Epithelial cell of esophagus (primary cell): ENCODE measurements around the gene ANKZF1.

Experiments used
- DNase-seq: peaks from one replicate; pipeline ENCODE4 v3.0.0; 2010; ENCODE audit warnings: low read depth
- H3K4me3 ChIP-seq: 2 replicates; pipeline ENCODE4 v1.5.1; 2011; ENCODE audit warnings: mild to moderate bottlenecking, low read length, control low read depth
- CTCF ChIP-seq: IDR thresholded peaks from 2 replicates; pipeline ENCODE4 v1.5.1; 2011; ENCODE audit warnings: low read depth, mild to moderate bottlenecking, low read length, control low read depth, inconsistent platforms; ENCODE audit not compliant: insufficient read depth; ENCODE audit errors: missing control alignments

ANKZF1 gene

GRCh38 chr2:219209236-219210195 lies 20.1 kb upstream of the ANKZF1 start:
- no peak overlapping the region for H3K4me3 ChIP-seq
- no peak for DNase-seq
- no peak for TF ChIP-seq CTCF

GRCh38 chr2:219210196-219210885 lies 19.3 kb upstream of the ANKZF1 start:
- no peak for TF ChIP-seq CTCF
- H3K4me3 ChIP-seq, result no peak overlapping the region
- DNase-seq, result no peak

- no peak for TF ChIP-seq CTCF
- H3K4me3 ChIP-seq, result no peak overlapping the region
- DNase-seq, result no peak
Observed at GRCh38 chr2:219210886-219211362, 18.7 kb upstream of the ANKZF1 start.

- DNase-seq, result no peak
- H3K4me3 ChIP-seq, result no peak overlapping the region
- TF ChIP-seq CTCF, result no peak
Observed at GRCh38 chr2:219213026-219213415, 16.6 kb upstream of the ANKZF1 start.

GRCh38 chr2:219213486-219214071 lies 16.0 kb upstream of the ANKZF1 start:
- no peak for TF ChIP-seq CTCF

GRCh38 chr2:219214141-219214540 lies 15.5 kb upstream of the ANKZF1 start:
- no peak for DNase-seq
- H3K4me3 ChIP-seq, result no peak overlapping the region
- TF ChIP-seq CTCF, result no peak

More at GRCh38 chr2:219213486-219214071, 16.0 kb upstream of the ANKZF1 start:
- no peak for DNase-seq
- no peak overlapping the region for H3K4me3 ChIP-seq
